ENCODE measurements around the gene GLI2. TPM values are rescaled to one million over a fixed set of nuclear protein-coding genes. Genes with fewer than 3 reads are reported as not detected.
A peak's percentile ranks its signal among the peaks of the same experiment; 100 is the strongest.

The GLI2 gene
- total RNA-seq, 1 experiment from 2014 or later: 1.4 TPM

DNA sequence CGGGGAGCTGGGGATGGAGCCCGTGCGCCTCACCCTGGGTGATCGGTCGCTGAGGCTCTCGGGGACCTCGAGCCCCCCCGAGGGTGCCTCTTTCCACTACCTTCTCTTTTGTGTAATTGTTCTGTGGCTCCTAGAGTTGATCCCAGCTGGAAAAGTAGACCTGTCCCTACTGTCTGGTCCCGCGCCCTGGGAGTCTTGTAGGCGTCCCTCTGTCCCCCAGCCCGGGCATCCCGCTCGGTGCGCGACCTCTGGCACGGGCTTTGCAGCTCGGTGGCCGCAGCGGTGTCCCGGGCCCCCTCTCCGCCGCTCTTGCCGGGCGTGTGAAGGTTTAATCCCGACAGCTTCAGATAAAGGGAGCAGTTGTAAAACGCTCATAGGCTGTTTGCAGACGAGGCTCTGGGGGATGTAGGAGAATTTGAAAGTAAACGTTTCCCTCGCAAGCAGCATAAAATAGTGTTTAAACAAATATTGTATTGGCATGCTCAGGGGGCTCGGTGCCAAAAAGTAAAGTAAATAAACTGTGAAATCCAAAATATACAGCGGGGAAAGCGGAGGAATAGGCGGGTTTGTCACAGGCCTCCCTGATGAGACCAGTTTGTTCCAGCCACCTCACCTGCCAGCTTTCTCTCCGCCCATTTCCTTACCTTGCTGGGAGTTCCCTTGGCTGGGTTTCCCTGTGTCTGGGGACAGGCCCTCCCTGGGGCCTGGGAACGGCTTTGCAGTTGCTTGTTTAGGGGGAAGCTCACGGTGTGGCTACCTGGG, 1.9 kb downstream of the GLI2 start:
- intact Hi-C loops (cut with micrococcal nuclease; ENCODE audit: unreplicated experiment): loop anchor here (5.0 kb wide), 1 partner anchor 210 kb away; no protein-coding TSS in a partner anchor
- H3K36me3 Mint-ChIP-seq (ENCODE audit: insufficient read depth, unreplicated experiment): peaks cover 24% of the 10 kb centered on the region
- H3K27me3 Mint-ChIP-seq (ENCODE audit: unreplicated experiment): peaks cover 73% of the 10 kb centered on the region
- peak; percentile 55 for DNase-seq
- no TSS peak for BruUV-seq (replicated peaks)
- CTCF ChIA-PET: interaction anchor here (1.1 to 2.1 kb wide), 2 partner anchors 212 to 342 kb away, joined by 3 to 7 read pairs; no protein-coding TSS in a partner anchor
- no peaks in the 10 kb centered on the region for H3K9me3 Mint-ChIP-seq (ENCODE audit: low read depth, unreplicated experiment)
- H3K4me3 Mint-ChIP-seq (ENCODE audit: low read depth, unreplicated experiment): peak overlapping the region; percentile 87
- TF ChIP-seq, protein P1, sequence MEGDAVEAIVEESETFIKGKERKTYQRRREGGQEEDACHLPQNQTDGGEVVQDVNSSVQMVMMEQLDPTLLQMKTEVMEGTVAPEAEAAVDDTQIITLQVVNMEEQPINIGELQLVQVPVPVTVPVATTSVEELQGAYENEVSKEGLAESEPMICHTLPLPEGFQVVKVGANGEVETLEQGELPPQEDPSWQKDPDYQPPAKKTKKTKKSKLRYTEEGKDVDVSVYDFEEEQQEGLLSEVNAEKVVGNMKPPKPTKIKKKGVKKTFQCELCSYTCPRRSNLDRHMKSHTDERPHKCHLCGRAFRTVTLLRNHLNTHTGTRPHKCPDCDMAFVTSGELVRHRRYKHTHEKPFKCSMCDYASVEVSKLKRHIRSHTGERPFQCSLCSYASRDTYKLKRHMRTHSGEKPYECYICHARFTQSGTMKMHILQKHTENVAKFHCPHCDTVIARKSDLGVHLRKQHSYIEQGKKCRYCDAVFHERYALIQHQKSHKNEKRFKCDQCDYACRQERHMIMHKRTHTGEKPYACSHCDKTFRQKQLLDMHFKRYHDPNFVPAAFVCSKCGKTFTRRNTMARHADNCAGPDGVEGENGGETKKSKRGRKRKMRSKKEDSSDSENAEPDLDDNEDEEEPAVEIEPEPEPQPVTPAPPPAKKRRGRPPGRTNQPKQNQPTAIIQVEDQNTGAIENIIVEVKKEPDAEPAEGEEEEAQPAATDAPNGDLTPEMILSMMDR (IDR thresholded peaks at IDR 0.05; ENCODE audit: unreplicated experiment): no peak
- H3K27ac Mint-ChIP-seq (ENCODE audit: unreplicated experiment): no peak overlapping the region
- H3K4me1 Mint-ChIP-seq (ENCODE audit: low read depth, unreplicated experiment): peaks cover 19% of the 10 kb centered on the region

GRCh38 chr2:120738117-120738516, 2.4 kb downstream of the GLI2 start:
- CTCF ChIA-PET: interaction anchor here (1.1 kb wide), 1 partner anchor 342 kb away, joined by 3 read pairs; no protein-coding TSS in a partner anchor
- H3K4me1 Mint-ChIP-seq (ENCODE audit: low read depth, unreplicated experiment): peaks cover 19% of the 10 kb centered on the region
- BruUV-seq (replicated peaks): no TSS peak
- H3K27me3 Mint-ChIP-seq (ENCODE audit: unreplicated experiment): peaks cover 67% of the 10 kb centered on the region
- TF ChIP-seq, protein P1 (IDR thresholded peaks at IDR 0.05; ENCODE audit: unreplicated experiment): no peak
- H3K36me3 Mint-ChIP-seq (ENCODE audit: insufficient read depth, unreplicated experiment): peaks cover 24% of the 10 kb centered on the region
- H3K9me3 Mint-ChIP-seq (ENCODE audit: low read depth, unreplicated experiment): no peaks in the 10 kb centered on the region
- H3K27ac Mint-ChIP-seq (ENCODE audit: unreplicated experiment): no peak overlapping the region
- intact Hi-C loops (cut with micrococcal nuclease; ENCODE audit: unreplicated experiment): loop anchor here (5.0 kb wide), 1 partner anchor 209 kb away; no protein-coding TSS in a partner anchor
- peak overlapping the region; percentile 87 for H3K4me3 Mint-ChIP-seq (ENCODE audit: low read depth, unreplicated experiment)
- no peak for DNase-seq

- CTCF ChIA-PET: interaction anchor here (1.1 kb wide), 1 partner anchor 341 kb away, joined by 3 read pairs; no protein-coding TSS in a partner anchor
- peaks cover 19% of the 10 kb centered on the region for H3K4me1 Mint-ChIP-seq (ENCODE audit: low read depth, unreplicated experiment)
- TF ChIP-seq, protein P1 (IDR thresholded peaks at IDR 0.05; ENCODE audit: unreplicated experiment): no peak
- no peak overlapping the region for H3K27ac Mint-ChIP-seq (ENCODE audit: unreplicated experiment)
- no TSS peak for BruUV-seq (replicated peaks)
- H3K9me3 Mint-ChIP-seq (ENCODE audit: low read depth, unreplicated experiment): no peaks in the 10 kb centered on the region
- intact Hi-C loops (cut with micrococcal nuclease; ENCODE audit: unreplicated experiment): loop anchor here (5.0 kb wide), 1 partner anchor 208 kb away; no protein-coding TSS in a partner anchor
- DNase-seq: no peak
- H3K36me3 Mint-ChIP-seq (ENCODE audit: insufficient read depth, unreplicated experiment): peaks cover 24% of the 10 kb centered on the region
- H3K4me3 Mint-ChIP-seq (ENCODE audit: low read depth, unreplicated experiment): no peak overlapping the region
- H3K27me3 Mint-ChIP-seq (ENCODE audit: unreplicated experiment): peaks cover 66% of the 10 kb centered on the region
Measured at GRCh38 chr2:120738786-120739437, 3.2 kb downstream of the GLI2 start.

DNA sequence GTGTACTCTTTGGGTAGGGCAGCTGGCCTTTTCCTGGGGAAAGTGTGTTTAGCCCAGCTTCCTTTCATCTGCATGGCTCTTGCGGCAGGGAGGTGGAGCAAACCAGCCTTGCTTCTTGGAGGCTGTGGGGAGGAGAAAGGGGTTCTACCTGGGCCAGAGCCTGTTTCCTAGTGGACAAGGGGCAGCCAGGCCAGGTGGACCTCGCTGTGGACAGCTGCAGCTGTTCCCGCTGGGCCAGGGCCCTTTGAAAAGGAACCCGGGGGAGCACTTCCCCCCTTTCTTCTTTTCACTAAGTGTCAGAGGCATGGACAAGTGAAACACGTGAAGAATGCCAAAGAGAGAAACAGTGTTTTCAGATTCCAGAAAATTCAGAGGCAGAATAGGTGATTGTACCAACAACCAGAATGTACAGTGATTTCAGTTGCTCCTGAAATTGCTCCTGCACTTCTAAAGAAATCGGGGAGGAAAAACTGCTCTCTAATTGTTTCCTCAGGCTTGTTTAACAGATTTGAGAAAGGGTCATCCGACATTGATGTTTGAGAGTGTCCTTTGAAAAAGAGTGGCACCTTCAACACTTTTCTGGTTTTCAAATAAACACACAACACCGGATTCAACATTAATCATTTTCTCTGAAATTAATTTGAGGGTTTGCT, 3.9 kb downstream of the GLI2 start:
- CTCF ChIA-PET: no interaction called here
- H3K27me3 Mint-ChIP-seq (ENCODE audit: unreplicated experiment): peaks cover 66% of the 10 kb centered on the region
- DNase-seq: no peak
- TF ChIP-seq, protein P1 (IDR thresholded peaks at IDR 0.05; ENCODE audit: unreplicated experiment): no peak
- H3K27ac Mint-ChIP-seq (ENCODE audit: unreplicated experiment): no peak overlapping the region
- no TSS peak for BruUV-seq (replicated peaks)
- no peak overlapping the region for H3K4me3 Mint-ChIP-seq (ENCODE audit: low read depth, unreplicated experiment)
- H3K9me3 Mint-ChIP-seq (ENCODE audit: low read depth, unreplicated experiment): no peaks in the 10 kb centered on the region
- peaks cover 24% of the 10 kb centered on the region for H3K36me3 Mint-ChIP-seq (ENCODE audit: insufficient read depth, unreplicated experiment)
- intact Hi-C loops (cut with micrococcal nuclease; ENCODE audit: unreplicated experiment): loop anchor here (5.0 kb wide), 1 partner anchor 208 kb away; no protein-coding TSS in a partner anchor
- peaks cover 19% of the 10 kb centered on the region for H3K4me1 Mint-ChIP-seq (ENCODE audit: low read depth, unreplicated experiment)

Measured in Calu3 (cell line).